Neural progenitor cell (in vitro differentiated cells): Measurements from ENCODE around the gene NUDT8.

Experiments
- CTCF ChIP-seq: fragments of 200-600 bp; sonication (generic); IDR thresholded peaks from 2 replicates; pipeline ENCODE4 v1.5.1; 2017; ENCODE audit warnings: antibody characterized with exemption, mild to moderate bottlenecking
- EZH2 ChIP-seq: fragments of 200-600 bp; sonication (generic); IDR thresholded peaks from 2 replicates; pipeline ENCODE4 v1.6.1; 2017; ENCODE audit warnings: antibody characterized with exemption, mild to moderate bottlenecking, moderate library complexity

- TF ChIP-seq CTCF (no peak), EZH2 (no peak)
Observed at GRCh38 chr11:67651976-67652781, 22.4 kb upstream of the NUDT8 start.
